BLaER1 (cell line): Measurements from ENCODE around the gene BRD7.

Experiments used
- H3K27ac ChIP-seq: shearing (Covaris generic); formaldehyde crosslinking; 2 replicates; pipeline ENCODE4 v1.8.1; 2022
- H3K27me3 ChIP-seq: shearing (Covaris generic); formaldehyde crosslinking; 2 replicates; pipeline ENCODE4 v1.8.1; 2022
- H3K36me3 ChIP-seq: shearing (Covaris generic); formaldehyde crosslinking; 2 replicates; pipeline ENCODE4 v1.8.1; 2022
- H3K4me1 ChIP-seq: shearing (Covaris generic); formaldehyde crosslinking; 2 replicates; pipeline ENCODE4 v1.8.1; 2022
- H3K4me2 ChIP-seq: shearing (Covaris generic); formaldehyde crosslinking; 2 replicates; pipeline ENCODE4 v1.8.1; 2022
- H3K4me3 ChIP-seq: shearing (Covaris generic); formaldehyde crosslinking; 2 replicates; pipeline ENCODE4 v1.8.1; 2022
- H3K9ac ChIP-seq: shearing (Covaris generic); formaldehyde crosslinking; 2 replicates; pipeline ENCODE4 v1.8.1; 2022
- H3K9me3 ChIP-seq: shearing (Covaris generic); formaldehyde crosslinking; 2 replicates; pipeline ENCODE4 v1.8.1; 2022
- H4K20me1 ChIP-seq: shearing (Covaris generic); formaldehyde crosslinking; 2 replicates; pipeline ENCODE4 v1.8.1; 2022
- Cebpa-rat ChIP-seq: shearing (Covaris generic); IDR thresholded peaks from 2 replicates; pipeline ENCODE4 v1.8.1; 2022

Gene BRD7

DNA sequence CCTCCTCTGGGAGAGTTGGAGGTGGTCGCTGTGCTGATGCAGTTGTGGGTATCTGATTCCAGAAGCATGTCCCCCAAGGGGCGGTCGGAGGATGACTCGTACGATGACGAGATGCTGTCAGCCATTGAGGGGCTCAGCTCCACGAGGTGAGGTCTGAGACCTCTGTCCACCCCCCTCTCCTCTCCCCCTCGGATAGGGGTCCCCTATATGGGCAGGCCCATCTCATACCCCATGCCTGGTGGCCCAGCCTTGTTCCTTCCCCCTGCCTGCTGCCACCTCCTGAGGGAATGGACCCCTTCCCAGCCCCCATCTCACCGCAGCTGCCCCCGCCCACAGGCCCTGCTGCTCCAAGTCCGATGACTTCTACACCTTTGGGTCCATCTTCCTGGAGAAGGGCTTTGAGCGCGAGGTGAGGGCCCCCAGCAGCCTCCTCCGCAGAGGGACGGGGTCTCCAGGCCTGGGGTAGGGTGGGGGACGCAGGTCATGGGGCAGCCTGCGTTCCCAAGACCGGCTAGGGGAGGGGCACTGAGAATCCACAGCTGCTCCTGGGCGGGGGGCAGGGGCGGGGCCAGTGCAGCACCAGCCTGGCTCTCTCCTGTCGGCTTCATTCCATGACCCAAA, 63.2 kb downstream of the BRD7 start:
- H3K27ac ChIP-seq: no peak overlapping the region

DNA sequence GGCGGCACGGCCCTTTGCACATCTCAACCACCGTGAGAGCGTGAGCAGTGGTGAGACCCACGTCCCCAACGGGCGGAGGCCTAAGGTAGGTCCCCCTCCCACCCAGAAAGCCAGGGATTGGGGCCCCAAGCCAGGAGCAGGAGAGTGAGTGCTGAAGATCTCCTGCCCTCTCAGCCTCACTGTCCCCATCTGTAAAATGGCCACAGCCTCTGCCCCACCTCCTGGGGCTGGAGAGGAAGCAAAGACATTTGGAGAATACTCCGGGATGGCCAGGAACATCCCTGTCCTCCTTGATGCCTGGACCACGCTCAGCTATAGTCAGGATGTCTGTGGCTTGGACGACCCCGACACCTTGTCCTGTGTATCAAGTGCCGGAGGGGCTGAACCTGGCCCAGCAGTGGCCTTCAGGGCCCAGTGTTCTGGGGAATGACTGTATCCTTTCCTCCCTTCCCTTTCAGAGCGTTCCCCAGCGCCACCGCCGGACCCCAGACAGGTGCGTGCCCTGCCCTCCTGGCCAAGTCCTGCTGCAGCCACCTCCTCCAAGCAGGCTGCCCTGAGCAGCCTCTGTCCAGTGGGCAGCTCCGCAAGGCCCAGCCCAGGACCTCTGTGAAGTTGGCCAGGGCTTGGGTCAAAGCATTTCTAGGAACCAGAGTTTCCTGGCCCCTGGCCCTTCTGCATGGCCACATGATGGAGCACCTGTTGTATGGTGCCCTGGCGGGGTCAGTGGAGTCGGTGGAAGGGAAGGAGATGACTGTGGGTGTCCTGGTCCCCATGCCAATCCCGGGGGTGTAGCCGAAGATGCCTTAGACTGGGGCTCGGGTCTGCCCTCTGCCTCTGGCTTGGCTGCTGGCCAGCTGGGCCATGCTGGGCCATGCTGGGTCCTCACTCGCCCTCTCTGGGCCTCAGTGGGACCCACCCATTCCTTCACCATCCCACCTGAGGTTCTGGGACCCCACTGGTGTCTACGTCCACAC, 64.0 kb downstream of the BRD7 start:
- no peak overlapping the region for H3K4me3 ChIP-seq
- H3K9ac ChIP-seq: peak overlapping the region; percentile 29; the same call in 1 of the 2 replicates
- no peaks in the 10 kb centered on the region for H4K20me1 ChIP-seq
- peak overlapping the region; percentile 65; the same call in 1 of the 2 replicates for H3K27ac ChIP-seq
- no peaks in the 10 kb centered on the region for H3K9me3 ChIP-seq
- H3K4me2 ChIP-seq: peak overlapping the region; percentile 82
- H3K4me1 ChIP-seq: peaks cover 63% of the 10 kb centered on the region
- peaks cover 21% of the 10 kb centered on the region; the same call in 1 of the 2 replicates for H3K36me3 ChIP-seq
- TF ChIP-seq Cebpa-rat: no peak
- H3K27me3 ChIP-seq: no peaks in the 10 kb centered on the region

More for the DNA sequence above, 63.2 kb downstream of the BRD7 start:
- Histone ChIP-seq H3K4me3 (no peak overlapping the region), H3K4me2 (no peak overlapping the region), H3K9me3 (no peaks in the 10 kb centered on the region), H4K20me1 (no peaks in the 10 kb centered on the region), H3K4me1 (peaks cover 70% of the 10 kb centered on the region), H3K9ac (no peak overlapping the region), H3K27me3 (no peaks in the 10 kb centered on the region), H3K36me3 (peaks cover 19% of the 10 kb centered on the region; the same call in 1 of the 2 replicates)
- TF ChIP-seq Cebpa-rat: no peak

DNA sequence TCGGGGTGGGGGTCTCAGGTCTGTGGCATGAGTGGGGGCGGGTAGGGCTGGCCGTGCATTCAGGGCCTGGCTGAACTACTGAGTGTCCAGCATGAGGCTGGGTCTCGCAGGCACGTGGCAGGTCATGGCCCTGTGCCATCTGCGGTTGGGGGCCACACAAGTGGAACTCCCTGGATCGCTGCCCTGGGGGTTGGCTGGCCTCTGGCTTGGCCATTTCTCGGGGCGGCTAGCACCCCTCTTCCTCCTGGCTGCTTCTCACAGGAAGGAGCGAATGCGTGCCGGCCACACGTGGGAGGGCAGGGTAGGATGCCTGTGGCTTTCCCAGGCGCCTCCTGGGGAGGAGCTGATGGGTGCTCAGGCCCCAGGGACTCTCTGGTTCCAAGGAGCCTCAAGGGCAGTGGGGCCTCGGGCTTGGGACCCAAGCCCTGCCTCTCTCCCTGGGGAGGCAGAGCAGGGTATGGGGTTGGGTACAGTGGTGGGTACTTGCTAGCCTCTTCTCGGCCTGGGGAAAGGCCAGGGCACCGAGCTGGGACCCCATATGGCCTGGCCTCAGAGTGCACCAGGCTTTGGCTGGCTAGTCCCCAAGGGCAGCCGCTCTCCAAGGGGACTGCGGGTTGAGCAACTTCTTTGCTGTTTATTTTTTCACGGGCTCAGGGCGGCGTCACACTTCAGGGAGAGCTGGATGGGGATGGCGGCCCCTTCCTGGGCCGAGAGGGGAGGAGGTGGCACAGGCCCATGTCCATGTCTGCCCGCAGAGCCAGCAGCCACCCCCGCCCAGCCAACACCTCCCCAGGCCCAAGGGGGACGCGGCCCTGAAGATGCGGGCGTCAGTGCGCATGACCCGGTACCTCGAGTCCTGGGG, 65.0 kb downstream of the BRD7 start:
- H3K4me1 ChIP-seq: peaks cover 63% of the 10 kb centered on the region
- no peaks in the 10 kb centered on the region for H3K27me3 ChIP-seq
- peak overlapping the region; percentile 82 for H3K4me2 ChIP-seq
- H3K4me3 ChIP-seq: no peak overlapping the region
- peak; percentile 68; the same call in 1 of the 2 replicates for TF ChIP-seq Cebpa-rat
- H3K9ac ChIP-seq: peak overlapping the region; percentile 29; the same call in 1 of the 2 replicates
- no peaks in the 10 kb centered on the region for H4K20me1 ChIP-seq
- H3K9me3 ChIP-seq: no peaks in the 10 kb centered on the region
- peaks cover 31% of the 10 kb centered on the region; the same call in 1 of the 2 replicates for H3K36me3 ChIP-seq
- peak overlapping the region; percentile 65 for H3K27ac ChIP-seq

DNA sequence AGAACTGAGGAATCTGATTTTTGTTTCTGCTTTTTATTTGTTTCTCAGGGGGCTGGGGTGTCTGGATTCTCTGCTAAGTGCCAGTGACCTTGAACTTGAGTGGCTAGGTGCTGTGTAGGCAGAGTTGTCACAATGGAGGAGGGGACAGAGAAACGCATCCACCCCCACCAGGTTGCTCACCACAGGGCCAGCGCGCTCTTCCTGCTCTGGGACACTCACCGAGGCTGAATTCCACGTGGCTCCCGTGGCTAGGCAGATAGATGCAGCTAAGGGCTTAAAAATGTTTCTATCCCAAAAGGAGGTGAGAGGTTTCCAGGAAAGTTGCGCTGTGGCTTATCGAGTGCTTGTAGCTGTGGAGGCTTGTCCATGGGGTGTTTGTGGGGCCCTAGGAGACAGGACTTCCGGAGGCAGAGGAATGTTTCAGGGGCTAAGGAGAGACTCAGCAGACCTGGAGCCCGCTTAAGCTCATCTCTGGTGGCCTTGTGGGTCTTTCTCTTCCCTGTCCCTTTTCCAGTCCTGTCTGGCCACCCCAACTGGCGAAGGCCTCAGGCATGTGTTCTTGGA, 65.7 kb downstream of the BRD7 start:
- peak overlapping the region; percentile 65 for H3K27ac ChIP-seq
- peak overlapping the region; percentile 82 for H3K4me2 ChIP-seq
- H3K9me3 ChIP-seq: no peaks in the 10 kb centered on the region
- no peak overlapping the region for H3K9ac ChIP-seq
- H3K27me3 ChIP-seq: no peaks in the 10 kb centered on the region
- H3K4me1 ChIP-seq: peaks cover 63% of the 10 kb centered on the region
- H3K36me3 ChIP-seq: peaks cover 32% of the 10 kb centered on the region; the same call in 1 of the 2 replicates
- H3K4me3 ChIP-seq: no peak overlapping the region
- peaks cover under 1% of the 10 kb centered on the region; the same call in 1 of the 2 replicates for H4K20me1 ChIP-seq
- TF ChIP-seq Cebpa-rat: no peak

DNA sequence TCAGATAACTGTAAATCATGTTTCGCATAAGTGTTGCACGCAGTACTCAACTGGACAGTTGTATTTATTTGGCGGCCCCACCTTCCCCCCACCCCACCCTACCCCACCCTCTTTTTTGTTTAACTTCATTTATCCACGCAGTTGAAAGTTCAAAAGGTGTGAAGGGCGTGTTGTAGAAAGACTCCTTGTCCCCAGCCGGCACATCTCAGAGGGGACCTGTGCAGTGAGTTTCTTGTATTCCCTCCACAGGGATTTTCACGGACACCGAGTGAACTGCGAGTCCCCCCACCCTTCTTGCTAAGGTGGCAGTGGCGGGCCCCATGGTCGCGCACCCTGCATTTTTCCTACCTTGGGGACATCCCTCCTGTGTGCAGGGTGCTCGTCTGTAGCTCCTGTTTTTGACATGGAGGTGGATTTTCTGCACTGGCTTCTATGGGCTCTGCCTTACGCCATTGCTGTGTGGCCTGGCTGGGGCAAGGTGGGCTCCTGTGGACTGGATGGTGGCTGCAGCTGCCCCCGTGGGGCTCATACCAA, 66.2 kb downstream of the BRD7 start:
- Histone ChIP-seq H3K9me3 (no peaks in the 10 kb centered on the region), H3K36me3 (peaks cover 32% of the 10 kb centered on the region; the same call in 1 of the 2 replicates), H3K4me2 (peak overlapping the region; percentile 82), H3K27me3 (no peaks in the 10 kb centered on the region), H3K4me3 (no peak overlapping the region), H4K20me1 (peaks cover 6% of the 10 kb centered on the region), H3K4me1 (peaks cover 63% of the 10 kb centered on the region), H3K27ac (peak overlapping the region; percentile 65; the same call in 1 of the 2 replicates), H3K9ac (no peak overlapping the region)
- TF ChIP-seq Cebpa-rat: no peak

DNA sequence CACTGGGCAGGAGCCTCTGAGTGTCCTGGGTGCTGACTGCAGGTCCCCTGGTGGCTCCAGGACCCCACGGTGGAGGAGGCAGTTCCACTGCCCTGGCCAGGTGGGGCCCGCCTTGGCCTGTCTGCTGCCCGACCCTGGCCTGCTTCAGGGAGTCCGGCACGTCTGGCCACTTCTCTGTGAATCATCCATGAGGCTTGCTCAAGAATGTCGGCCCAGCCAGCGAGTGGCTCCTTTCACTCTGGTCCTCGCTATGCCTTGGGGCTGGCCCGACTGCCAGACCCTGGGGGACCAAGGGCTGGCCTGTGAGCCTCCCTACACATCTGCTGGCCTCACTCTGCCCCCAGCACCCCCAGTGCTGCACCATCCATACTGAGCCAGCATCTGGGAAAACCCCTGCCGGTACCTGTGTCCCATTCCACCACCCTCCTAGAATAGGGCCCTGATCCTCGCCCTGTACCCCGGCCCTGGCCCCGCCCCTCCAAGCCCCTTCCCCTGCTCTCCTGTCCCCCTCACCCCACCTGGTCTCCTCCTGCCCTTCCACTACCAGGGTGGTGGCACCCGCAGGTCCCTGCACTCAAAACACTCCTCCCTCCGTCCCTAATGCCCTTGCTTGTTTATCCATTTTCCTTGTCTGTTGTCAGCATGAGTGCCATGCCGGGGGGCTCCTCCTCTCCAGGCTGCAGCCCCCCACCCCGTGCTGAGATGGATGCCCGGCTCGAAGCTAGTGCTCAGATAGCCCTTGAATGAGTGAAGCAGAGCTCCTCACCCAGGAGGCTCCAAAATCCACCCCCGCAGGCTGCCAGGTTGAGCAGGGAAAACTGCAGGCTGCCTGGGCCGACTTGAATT, 66.9 kb downstream of the BRD7 start:
- Histone ChIP-seq H3K27ac (no peak overlapping the region), H3K4me3 (no peak overlapping the region), H3K9me3 (no peaks in the 10 kb centered on the region), H3K9ac (no peak overlapping the region), H3K4me2 (no peak overlapping the region), H3K36me3 (peaks cover 32% of the 10 kb centered on the region; the same call in 1 of the 2 replicates), H3K27me3 (no peaks in the 10 kb centered on the region), H4K20me1 (peaks cover 13% of the 10 kb centered on the region), H3K4me1 (peaks cover 63% of the 10 kb centered on the region)
- TF ChIP-seq Cebpa-rat: no peak

DNA sequence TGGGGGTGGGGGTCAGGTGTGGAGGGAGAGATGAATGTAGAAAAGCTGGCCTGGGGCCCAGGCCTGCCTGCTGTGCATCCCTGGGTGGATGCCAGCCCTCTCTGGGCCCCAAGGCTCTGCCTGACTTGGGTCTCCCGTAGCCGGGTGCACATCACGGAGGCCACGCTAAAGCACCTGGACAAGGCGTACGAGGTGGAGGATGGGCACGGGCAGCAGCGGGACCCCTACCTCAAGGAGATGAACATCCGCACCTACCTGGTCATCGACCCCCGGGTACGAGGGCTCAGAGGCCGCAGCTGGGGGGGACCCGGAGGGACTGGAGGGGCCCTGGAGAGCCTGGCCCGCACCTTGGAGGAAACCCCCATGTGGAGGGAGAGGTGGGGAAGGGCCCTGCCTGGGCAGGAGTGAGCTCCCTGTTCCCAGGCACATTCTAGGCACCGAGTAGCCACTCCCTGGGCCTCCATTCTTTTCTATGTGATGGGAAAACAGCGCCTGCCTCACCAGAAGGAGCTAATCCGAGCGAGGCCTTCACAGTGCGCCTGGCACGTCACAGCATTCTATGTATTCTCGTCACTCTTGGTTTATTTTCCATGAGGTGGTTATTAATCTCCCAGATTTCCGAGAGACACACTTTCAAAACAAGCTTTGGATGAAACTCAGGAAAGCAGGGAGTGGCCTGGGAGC, 67.7 kb downstream of the BRD7 start:
- no peak overlapping the region for H3K4me3 ChIP-seq
- H3K4me2 ChIP-seq: no peak overlapping the region
- H3K27me3 ChIP-seq: no peaks in the 10 kb centered on the region
- H4K20me1 ChIP-seq: peaks cover 17% of the 10 kb centered on the region
- H3K27ac ChIP-seq: no peak overlapping the region
- H3K9me3 ChIP-seq: no peaks in the 10 kb centered on the region
- peaks cover 32% of the 10 kb centered on the region for H3K36me3 ChIP-seq
- no peak overlapping the region for H3K9ac ChIP-seq
- peaks cover 63% of the 10 kb centered on the region for H3K4me1 ChIP-seq
- no peak for TF ChIP-seq Cebpa-rat
